Measurements from ENCODE around the gene STAB1.
A peak's percentile ranks its signal among the peaks of the same experiment; 100 is the strongest.

Gene STAB1

GRCh38 chr3:52456169-52456799 is 38.9 kb upstream of the STAB1 start:
- peaks cover 49% of the 10 kb centered on the region for H3K4me1 Mint-ChIP-seq
- H3K27ac Mint-ChIP-seq = peak overlapping the region; percentile 96
- peaks cover 3% of the 10 kb centered on the region for H3K36me3 Mint-ChIP-seq
- H3K9me3 Mint-ChIP-seq = no peaks in the 10 kb centered on the region
- no peaks in the 10 kb centered on the region for H3K27me3 Mint-ChIP-seq
- H3K4me3 Mint-ChIP-seq = peak overlapping the region; percentile 93

GRCh38 chr3:52456800-52457183 is 38.3 kb upstream of the STAB1 start:
- H3K9me3 Mint-ChIP-seq = no peaks in the 10 kb centered on the region
- H3K36me3 Mint-ChIP-seq = peaks cover 3% of the 10 kb centered on the region

GRCh38 chr3:52458031-52458760 is 36.9 kb upstream of the STAB1 start:
- H3K4me1 Mint-ChIP-seq = peaks cover 58% of the 10 kb centered on the region

More at GRCh38 chr3:52456800-52457183, 38.3 kb upstream of the STAB1 start:
- Mint-ChIP-seq H3K4me3 (peak overlapping the region; percentile 93), H3K27ac (peak overlapping the region; percentile 78), H3K27me3 (no peaks in the 10 kb centered on the region), H3K4me1 (peaks cover 49% of the 10 kb centered on the region)

GRCh38 chr3:52458770-52459545 is 36.2 kb upstream of the STAB1 start:
- Mint-ChIP-seq H3K4me3 (no peak overlapping the region), H3K36me3 (peaks cover 3% of the 10 kb centered on the region), H3K9me3 (no peaks in the 10 kb centered on the region), H3K27ac (no peak overlapping the region), H3K27me3 (no peaks in the 10 kb centered on the region), H3K4me1 (peaks cover 57% of the 10 kb centered on the region)

More at GRCh38 chr3:52458031-52458760, 36.9 kb upstream of the STAB1 start:
- H3K9me3 Mint-ChIP-seq = no peaks in the 10 kb centered on the region
- no peaks in the 10 kb centered on the region for H3K27me3 Mint-ChIP-seq
- no peak overlapping the region for H3K27ac Mint-ChIP-seq
- H3K36me3 Mint-ChIP-seq = peaks cover 3% of the 10 kb centered on the region
- peak overlapping the region; percentile 15 for H3K4me3 Mint-ChIP-seq

- no peaks in the 10 kb centered on the region for H3K27me3 Mint-ChIP-seq
- H3K36me3 Mint-ChIP-seq = peaks cover 3% of the 10 kb centered on the region
- no peak overlapping the region for H3K4me3 Mint-ChIP-seq
- H3K4me1 Mint-ChIP-seq = peaks cover 41% of the 10 kb centered on the region
- no peak overlapping the region for H3K27ac Mint-ChIP-seq
- no peaks in the 10 kb centered on the region for H3K9me3 Mint-ChIP-seq
Measured at GRCh38 chr3:52461874-52462273, 33.3 kb upstream of the STAB1 start.

- Mint-ChIP-seq H3K9me3 (no peaks in the 10 kb centered on the region), H3K4me3 (no peak overlapping the region), H3K36me3 (no peaks in the 10 kb centered on the region), H3K27ac (no peak overlapping the region), H3K4me1 (peaks cover 29% of the 10 kb centered on the region), H3K27me3 (no peaks in the 10 kb centered on the region)
Measured at GRCh38 chr3:52463416-52463815, 31.7 kb upstream of the STAB1 start.

- H3K27me3 Mint-ChIP-seq = no peaks in the 10 kb centered on the region
- H3K4me3 Mint-ChIP-seq = no peak overlapping the region
- H3K27ac Mint-ChIP-seq = peak overlapping the region; percentile 41
- peaks cover 17% of the 10 kb centered on the region for H3K4me1 Mint-ChIP-seq
- H3K36me3 Mint-ChIP-seq = no peaks in the 10 kb centered on the region
- H3K9me3 Mint-ChIP-seq = no peaks in the 10 kb centered on the region
Measured at GRCh38 chr3:52468336-52468735, 26.8 kb upstream of the STAB1 start.

GRCh38 chr3:52469001-52469400 is 26.1 kb upstream of the STAB1 start:
- Mint-ChIP-seq H3K36me3 (no peaks in the 10 kb centered on the region), H3K4me1 (peaks cover 13% of the 10 kb centered on the region), H3K4me3 (no peak overlapping the region), H3K27ac (peak overlapping the region; percentile 30), H3K9me3 (no peaks in the 10 kb centered on the region), H3K27me3 (no peaks in the 10 kb centered on the region)

GRCh38 chr3:52470920-52471319 is 24.2 kb upstream of the STAB1 start:
- Mint-ChIP-seq H3K4me3 (no peak overlapping the region), H3K9me3 (no peaks in the 10 kb centered on the region), H3K4me1 (peaks cover 9% of the 10 kb centered on the region), H3K27ac (no peak overlapping the region), H3K36me3 (no peaks in the 10 kb centered on the region), H3K27me3 (no peaks in the 10 kb centered on the region)

GRCh38 chr3:52471371-52472238 is 23.5 kb upstream of the STAB1 start:
- no peaks in the 10 kb centered on the region for H3K9me3 Mint-ChIP-seq
- no peaks in the 10 kb centered on the region for H3K27me3 Mint-ChIP-seq
- H3K27ac Mint-ChIP-seq = no peak overlapping the region
- H3K4me1 Mint-ChIP-seq = peaks cover 7% of the 10 kb centered on the region
- H3K4me3 Mint-ChIP-seq = no peak overlapping the region
- no peaks in the 10 kb centered on the region for H3K36me3 Mint-ChIP-seq

GRCh38 chr3:52472239-52473000 is 22.7 kb upstream of the STAB1 start:
- Mint-ChIP-seq H3K9me3 (no peaks in the 10 kb centered on the region), H3K4me1 (peaks cover 7% of the 10 kb centered on the region), H3K36me3 (no peaks in the 10 kb centered on the region), H3K4me3 (no peak overlapping the region), H3K27ac (no peak overlapping the region), H3K27me3 (no peaks in the 10 kb centered on the region)

GRCh38 chr3:52473026-52473425 is 22.1 kb upstream of the STAB1 start:
- Mint-ChIP-seq H3K4me1 (peaks cover 7% of the 10 kb centered on the region), H3K4me3 (no peak overlapping the region), H3K36me3 (no peaks in the 10 kb centered on the region), H3K9me3 (no peaks in the 10 kb centered on the region), H3K27ac (no peak overlapping the region), H3K27me3 (no peaks in the 10 kb centered on the region)

- H3K27ac Mint-ChIP-seq = no peak overlapping the region
- no peaks in the 10 kb centered on the region for H3K27me3 Mint-ChIP-seq
- H3K4me3 Mint-ChIP-seq = no peak overlapping the region
- peaks cover 6% of the 10 kb centered on the region for H3K36me3 Mint-ChIP-seq
- H3K4me1 Mint-ChIP-seq = no peaks in the 10 kb centered on the region
- no peaks in the 10 kb centered on the region for H3K9me3 Mint-ChIP-seq
Measured at GRCh38 chr3:52477076-52477795, 17.9 kb upstream of the STAB1 start.

- Mint-ChIP-seq H3K36me3 (peaks cover 6% of the 10 kb centered on the region), H3K27me3 (no peaks in the 10 kb centered on the region), H3K4me1 (no peaks in the 10 kb centered on the region), H3K4me3 (no peak overlapping the region), H3K27ac (no peak overlapping the region), H3K9me3 (no peaks in the 10 kb centered on the region)
Measured at GRCh38 chr3:52477796-52478095, 17.4 kb upstream of the STAB1 start.

Data from activated naive CD4-positive, alpha-beta T cell treated with anti-CD3 and anti-CD28 coated beads, Interleukin-2, amount 50 U/mL, for 24 hours (primary cell).